22Rv1 (cell line): ENCODE results near the gene STAMBP.
"Not testable (repeated sequence)": the region's sequence is repeated elsewhere in the genome, so short reads cannot be mapped to it uniquely, and the experiment has no call there.

Source experiments
- H3K27ac ChIP-seq: fragments of 450-650 bp; 2 replicates; pipeline ENCODE4 v1.5.1; 2017
- CTCF ChIP-seq: fragments of 450-650 bp; IDR thresholded peaks from 2 replicates; pipeline ENCODE4 v1.5.1; 2017; ENCODE audit warnings: mild to moderate bottlenecking
- ZFX ChIP-seq: fragments of 450-650 bp; IDR thresholded peaks from 2 replicates; pipeline ENCODE4 v1.6.1; 2017; ENCODE audit warnings: antibody characterized with exemption, borderline replicate concordance

The STAMBP gene

GRCh38 chr2:73868204-73868978, 39.6 kb downstream of the STAMBP start:
- TF ChIP-seq ZFX = no peak
- no peak for TF ChIP-seq CTCF
- no peak overlapping the region for H3K27ac ChIP-seq

- TF ChIP-seq ZFX = no peak
- TF ChIP-seq CTCF = no peak
Observed at GRCh38 chr2:73870084-73870483, 41.3 kb downstream of the STAMBP start.

GRCh38 chr2:73877071-73877802, 48.5 kb downstream of the STAMBP start:
- H3K27ac ChIP-seq = no peak overlapping the region
- no peak for TF ChIP-seq ZFX
- no peak for TF ChIP-seq CTCF

More at GRCh38 chr2:73870084-73870483, 41.3 kb downstream of the STAMBP start:
- no peak overlapping the region for H3K27ac ChIP-seq

- H3K27ac ChIP-seq = not testable (repeated sequence)
Observed at GRCh38 chr2:73877984-73878383, 49.2 kb downstream of the STAMBP start.

- no peak overlapping the region for H3K27ac ChIP-seq
- TF ChIP-seq CTCF (no peak), ZFX (no peak)
Observed at GRCh38 chr2:73885406-73885805, 56.6 kb downstream of the STAMBP start.

- H3K27ac ChIP-seq = no peak overlapping the region
- TF ChIP-seq ZFX (no peak), CTCF (no peak)
Observed at GRCh38 chr2:73886357-73886756, 57.6 kb downstream of the STAMBP start.

GRCh38 chr2:73887596-73888353, 59.0 kb downstream of the STAMBP start:
- not testable (repeated sequence) for H3K27ac ChIP-seq

GRCh38 chr2:73888388-73888787, 59.6 kb downstream of the STAMBP start:
- H3K27ac ChIP-seq = no peak overlapping the region
- TF ChIP-seq CTCF = no peak
- TF ChIP-seq ZFX = no peak
